ENCODE measurements around the gene ADGRB2.

The ADGRB2 gene

DNA sequence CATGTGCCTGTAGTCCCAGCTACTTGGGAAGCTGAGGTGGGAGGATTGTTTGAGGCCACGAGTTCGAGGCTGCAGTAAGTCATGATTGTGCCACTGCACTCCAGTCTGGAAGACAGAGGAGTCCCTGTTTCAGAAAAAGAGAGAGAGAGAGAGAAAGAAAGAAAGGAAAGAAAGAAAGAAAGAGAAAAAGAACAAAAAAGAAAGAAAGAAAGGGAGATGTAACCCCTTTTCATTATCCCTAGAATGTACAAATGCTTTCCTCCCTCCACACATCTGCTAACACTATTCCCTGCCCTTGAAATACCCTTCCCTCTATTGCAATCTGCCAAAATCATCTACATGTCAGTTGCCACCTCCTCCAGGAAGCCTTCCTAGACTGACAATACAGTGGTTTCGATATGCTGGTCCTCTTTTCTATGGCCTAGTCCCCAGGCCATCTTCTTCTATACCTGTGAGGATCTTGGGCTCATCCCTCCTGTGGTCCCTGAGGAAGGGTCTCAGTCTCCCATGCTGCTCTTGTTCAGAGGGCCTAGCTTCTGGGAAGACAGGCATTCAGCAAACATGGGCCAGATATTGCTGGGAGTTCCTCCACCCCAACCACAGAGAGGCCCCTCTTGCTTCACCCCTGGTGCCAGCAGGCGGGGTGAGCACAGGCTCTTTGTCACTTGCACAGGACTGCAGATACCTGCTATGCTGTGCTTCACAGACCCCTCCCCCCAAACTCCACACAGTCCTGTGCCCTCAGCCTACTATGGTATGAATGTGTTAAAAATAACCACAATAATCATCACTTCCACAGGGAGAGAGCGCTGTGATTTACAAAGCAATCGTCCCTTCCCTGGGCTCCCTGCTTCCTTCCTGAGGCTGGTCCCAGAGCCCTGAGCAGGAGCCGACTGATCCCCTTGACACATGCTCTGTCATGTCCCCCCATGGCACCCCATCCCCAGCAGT, 14.1 kb downstream of the ADGRB2 start:
- no peak for DNase-seq (ENCODE audit: low read depth)

DNA sequence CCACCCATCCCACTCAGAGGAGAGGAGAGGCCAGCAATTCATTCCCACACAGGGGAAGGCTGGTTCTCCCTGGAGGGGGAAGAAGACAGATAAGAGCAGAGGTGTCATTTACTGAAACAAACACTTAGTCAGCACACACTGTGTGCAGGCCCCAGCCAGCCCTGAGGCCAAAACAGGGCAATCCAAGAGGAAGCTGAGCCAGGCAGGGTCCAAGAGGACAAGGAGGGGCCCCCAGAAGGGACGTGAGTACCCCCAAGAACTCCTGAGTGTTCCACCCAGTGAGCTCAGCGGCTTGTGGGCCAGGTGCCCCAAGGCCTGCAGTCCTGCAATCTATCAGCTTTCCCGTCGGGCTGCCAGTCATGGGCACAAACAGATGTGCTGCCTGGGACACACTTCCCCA, 15.8 kb downstream of the ADGRB2 start:
- no peak for DNase-seq (ENCODE audit: low read depth)

DNA sequence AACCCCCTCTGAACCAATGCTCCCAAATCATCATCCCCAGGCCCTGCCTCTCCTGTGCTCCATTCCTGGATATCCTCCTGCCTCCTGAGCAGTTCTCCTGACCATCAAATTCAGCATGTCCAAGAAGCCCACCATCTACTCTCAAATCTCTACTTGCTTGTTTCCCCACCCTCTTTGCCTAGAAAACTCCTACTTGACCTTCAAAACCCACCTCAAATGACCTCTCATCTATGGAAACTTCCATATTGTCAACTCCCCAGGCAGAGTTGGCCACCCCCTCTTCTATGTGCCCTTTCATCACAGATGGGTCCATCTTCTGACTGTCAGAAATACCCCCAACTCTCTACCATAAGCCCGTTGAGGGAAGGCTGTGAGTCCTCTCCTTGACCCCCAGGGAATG, 16.8 kb downstream of the ADGRB2 start:
- DNase-seq (ENCODE audit: low read depth), result no peak

DNA sequence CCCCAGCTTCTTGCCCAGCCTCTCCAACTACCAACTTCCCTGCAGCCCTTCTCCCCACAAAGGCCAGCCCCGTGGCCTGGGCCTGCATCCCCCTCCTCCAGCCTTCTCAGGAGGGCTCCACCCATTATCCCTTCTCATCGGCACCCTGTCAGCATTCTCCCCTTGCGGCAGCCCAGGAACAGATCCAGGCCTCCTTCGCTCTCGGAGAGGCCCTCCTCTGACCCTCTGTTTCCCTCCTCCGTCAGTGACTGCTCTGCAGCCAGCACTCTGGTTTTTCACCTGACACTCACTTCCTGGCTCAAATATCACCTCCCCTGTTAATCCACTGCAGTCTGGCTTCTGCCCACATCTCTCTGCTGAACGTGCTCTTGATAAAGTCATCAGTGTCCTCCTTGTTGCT, 17.5 kb downstream of the ADGRB2 start:
- DNase-seq (ENCODE audit: low read depth), result no peak

DNA sequence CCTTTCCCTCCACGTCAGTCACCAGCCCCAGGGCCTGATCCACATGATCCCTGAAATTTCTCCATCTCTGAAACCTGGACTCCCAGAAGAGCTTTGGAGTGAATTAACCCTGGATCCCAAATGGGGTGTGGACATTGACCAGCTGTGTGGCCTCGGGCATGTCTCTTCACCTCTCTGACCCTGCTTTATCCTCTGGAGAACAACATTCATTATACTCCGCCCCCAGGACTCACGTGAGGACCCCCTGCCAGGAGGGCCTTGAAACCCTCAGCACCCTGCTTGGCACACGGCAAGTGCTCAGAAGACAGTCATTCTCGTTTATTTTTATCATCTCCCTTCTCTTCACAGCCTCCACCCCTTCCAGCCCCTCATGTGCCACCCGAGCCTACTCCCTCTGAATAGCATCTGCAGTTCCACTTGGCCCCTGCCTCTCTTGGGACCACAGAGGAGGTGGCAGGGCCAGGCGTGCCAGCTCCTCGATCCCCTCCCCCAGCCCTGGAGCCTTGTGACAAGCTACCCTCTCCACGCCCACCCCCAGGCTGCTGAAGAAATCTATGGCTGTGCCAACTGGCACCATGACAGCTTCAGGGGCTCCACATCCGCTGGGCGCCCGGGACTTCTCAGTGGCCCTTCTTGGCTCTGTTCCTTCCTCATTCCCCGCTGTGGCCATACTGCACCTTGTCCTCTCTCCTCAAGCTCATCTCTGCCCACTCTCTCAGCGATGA, 18.0 kb downstream of the ADGRB2 start:
- DNase-seq (ENCODE audit: low read depth), result no peak

DNA sequence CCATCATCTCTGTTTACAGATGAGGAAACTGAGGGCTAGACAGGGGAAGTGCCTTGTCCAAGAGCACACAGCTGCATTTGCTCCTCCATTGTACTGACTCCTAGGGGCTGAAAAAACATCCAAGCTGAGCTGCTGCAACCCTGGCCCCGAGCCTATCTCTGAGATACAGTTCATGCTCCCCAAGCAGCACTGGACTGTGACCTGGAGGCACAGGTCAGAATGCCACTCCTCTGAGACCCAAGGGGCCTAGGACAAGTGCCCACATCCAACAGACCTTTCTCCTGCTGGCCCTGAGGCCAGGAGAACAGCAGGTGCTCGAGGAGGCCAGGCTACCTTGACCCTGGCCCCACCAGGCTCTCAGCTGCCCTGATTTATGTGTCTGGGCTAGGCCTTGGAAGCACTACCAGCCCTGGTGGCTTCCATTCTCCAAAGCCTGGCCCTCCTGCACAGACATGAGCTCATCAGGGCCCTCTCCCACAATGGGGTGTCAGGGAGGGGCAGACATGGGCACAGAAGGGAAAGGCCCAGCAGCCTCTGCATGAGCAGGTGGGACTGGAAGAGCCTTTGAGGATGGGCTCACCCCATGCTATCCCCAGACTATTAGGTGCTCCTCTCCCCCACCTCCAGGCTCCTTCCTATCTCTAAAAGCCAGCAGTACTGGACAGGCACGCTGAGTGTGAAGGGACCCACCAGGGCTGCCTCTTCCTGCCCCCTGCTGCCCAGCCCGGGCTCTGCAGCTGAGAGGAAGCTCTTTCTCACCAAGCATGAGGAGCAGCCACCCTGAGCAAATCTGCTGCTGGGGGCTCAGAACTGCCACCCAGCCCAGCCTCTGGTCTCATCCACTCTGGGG, 18.8 kb downstream of the ADGRB2 start:
- no peak for DNase-seq (ENCODE audit: low read depth)

DNA sequence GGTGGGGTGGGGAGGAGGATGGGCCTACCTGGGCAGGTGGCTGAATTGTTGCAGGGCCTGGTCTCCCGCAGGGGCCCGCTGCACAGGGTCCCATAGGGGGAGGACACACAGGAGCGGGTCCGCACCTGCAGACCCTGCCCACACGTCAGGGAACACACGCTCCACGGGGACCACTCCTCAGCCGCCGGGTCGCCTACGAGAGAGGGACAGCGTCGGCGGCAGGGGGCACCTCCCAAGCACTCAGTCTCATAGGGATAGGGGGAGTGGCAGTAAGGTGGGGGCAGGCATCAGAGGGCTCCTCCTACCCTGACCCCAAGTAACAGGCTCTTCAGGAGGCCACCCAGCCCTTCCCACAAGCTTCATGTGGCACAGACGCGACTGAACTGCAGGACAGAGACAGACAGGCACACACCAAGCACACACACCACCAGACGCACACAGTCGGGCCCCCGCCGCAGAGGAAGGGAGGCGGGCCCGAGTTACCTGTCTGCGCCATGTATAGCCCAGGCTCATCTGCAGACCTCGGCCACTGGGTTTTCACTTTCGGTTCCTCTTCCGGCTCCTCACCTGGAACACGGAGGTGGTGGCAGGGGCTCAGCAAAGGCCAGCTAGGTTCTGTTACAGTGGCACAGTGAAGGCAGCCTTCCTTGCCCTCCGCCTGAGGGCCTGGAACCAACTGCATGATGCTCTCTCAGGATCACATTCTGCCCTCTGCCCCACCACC, 19.8 kb downstream of the ADGRB2 start:
- no peak for DNase-seq (ENCODE audit: low read depth)

DNA sequence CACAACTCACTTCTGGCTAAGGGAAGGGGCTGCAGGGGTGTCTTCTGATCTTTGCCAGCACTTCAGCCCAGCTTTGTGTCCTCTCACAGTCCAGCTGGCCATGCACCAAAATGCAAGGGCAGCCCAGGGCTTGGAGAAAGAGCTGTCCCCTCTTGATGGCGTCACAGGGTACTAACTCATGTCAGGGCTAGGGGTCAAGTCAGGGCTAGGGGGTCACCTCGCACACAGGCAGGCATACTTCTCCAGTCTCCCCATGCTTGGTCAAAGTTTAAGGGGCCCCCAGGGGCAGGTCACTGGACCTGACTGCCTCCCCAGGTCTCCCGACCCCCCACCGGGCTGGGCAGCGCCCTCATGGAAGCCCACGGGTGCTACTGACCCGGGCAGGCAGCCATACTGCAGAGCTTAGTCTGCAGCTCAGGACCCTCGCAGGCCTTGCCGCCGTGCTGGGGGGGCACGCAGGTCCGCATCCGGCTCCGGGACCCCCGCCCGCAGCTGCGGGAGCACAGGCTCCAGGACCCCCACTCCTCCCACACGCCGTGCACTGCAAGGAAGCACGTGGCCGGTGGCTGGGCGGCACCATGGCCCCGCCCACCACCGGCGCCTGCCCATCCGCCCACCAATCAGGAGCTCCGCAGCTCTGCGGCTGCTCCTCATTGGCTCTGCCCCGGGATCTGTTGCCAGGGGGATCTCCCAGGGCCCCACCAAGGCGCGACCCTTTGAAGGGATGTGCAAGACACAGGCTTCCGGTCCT, 21.5 kb downstream of the ADGRB2 start:
- no peak for DNase-seq (ENCODE audit: low read depth)

DNA sequence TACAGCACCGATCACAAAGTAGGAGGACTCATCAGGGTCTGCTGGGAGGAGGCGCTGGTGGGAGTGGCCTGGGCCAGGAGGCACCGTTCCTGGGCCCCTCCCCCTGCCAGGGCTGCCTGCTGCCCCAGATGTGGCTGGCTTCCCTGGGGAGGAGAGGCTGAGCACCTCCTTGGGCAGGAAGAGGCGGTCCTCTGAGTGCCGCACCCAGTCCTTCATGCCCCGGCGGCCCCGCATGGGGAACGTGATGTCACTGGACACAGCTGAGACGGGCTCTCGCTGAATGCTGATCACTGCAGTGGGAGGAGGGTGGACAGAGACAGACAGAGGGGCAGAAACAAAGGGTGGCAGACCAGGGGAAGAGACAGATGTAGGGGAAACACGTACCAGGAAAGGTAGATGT, 24.8 kb downstream of the ADGRB2 start:
- no peak for DNase-seq (ENCODE audit: low read depth)

DNA sequence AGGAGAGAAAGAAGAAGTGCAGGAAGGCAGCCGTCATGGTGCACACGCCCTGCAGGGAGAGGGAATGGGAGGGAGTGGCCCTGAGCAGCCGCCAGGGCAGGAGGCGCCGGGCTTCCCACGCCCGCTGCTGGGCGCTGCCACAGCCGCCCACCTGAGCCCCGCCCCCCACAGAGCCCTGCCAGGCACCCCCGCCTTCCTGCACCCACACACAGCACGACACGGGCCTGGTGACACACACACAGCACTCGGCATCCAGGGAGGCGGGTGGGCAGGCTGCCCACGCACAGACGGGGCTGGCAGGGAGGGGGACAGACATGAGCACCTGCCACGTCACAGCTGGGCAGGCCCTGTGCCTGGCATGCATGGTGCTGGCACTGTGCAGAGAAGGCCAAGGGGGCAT, 27.5 kb downstream of the ADGRB2 start:
- DNase-seq (ENCODE audit: low read depth), result no peak

DNA sequence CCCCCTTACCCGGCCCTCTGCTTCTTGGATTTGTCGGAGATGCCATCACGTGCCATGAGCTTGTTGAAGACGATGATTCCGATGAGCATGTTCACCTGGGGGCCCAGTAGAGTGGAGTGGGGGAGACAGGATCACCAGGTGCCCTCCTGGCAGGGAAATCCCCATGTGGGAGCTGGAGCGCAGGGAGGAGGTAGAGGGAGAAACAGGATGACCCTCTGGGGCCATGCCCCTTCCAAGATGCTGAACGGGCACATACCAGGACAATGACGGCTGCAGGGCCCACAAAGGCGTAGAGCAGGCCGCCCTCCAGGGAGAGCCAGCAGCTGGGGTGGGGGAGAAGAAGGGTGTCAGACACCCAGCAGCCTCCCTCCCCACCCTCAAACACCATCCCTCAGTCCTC, 28.6 kb downstream of the ADGRB2 start:
- no peak for DNase-seq (ENCODE audit: low read depth)

DNA sequence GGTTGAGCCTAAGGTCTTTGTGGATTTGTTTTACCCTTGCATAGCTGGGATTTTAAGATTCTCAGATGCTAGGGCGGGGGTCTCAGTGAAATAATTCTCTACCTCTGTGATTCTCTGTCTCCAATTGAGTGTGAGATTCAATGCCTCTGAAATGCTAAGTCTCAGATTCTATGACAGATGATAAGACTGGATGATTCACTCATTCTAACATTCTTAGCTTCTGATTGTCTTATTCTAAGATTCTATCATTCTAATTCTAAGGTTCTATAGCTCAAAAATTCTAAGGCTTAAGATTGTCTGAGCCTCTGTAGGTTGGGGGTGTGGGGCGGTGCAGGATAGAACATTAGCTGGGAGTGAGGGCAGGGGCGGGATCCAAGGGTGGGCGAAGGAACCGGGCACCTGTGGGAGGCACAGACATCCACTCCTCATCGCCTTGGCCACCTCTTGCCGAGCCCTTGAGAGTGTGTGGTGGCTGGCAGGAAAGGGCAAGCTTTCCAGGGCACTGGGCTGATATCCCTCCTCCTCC, 29.5 kb downstream of the ADGRB2 start:
- DNase-seq (ENCODE audit: low read depth), result no peak

DNA sequence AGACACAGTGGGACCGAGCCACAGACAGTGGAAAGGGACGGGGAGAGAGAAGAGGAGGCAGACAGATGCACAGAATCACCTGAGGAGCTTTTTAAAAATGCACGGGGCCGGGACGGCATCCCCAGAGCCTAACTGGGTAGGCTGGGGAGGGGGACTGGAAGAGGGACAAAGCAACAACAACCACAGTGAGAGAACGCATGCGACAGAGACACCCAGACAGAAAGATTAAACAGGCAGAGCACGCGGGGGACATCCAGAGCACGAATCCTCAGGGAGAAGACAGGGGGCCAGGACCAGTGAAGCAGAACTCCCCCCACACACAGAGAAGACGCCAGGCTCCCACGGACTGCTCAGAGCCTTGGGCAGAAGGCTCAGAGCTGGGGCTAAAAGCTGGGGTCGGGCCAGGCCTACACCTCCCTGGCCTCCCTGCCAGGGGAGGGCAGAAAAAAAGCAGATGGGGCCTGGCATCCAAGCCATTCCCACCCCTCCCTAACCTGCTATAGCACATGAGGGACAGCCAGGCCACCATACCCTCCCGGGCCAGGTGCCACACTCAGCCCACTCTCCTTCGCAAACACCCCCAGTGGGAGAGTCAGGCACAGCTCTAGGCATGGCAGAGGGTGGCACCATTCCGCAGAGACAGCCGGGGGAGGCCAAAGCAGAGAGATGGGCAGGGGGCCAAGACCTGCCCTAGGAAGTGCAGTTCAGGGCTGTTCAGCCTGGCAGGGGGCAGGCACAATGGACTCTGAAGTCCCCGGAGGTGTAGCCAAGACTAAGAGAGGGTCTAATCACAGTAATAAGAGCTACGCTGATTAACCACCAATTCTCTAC, 30.5 kb downstream of the ADGRB2 start:
- no peak for DNase-seq (ENCODE audit: low read depth)

DNA sequence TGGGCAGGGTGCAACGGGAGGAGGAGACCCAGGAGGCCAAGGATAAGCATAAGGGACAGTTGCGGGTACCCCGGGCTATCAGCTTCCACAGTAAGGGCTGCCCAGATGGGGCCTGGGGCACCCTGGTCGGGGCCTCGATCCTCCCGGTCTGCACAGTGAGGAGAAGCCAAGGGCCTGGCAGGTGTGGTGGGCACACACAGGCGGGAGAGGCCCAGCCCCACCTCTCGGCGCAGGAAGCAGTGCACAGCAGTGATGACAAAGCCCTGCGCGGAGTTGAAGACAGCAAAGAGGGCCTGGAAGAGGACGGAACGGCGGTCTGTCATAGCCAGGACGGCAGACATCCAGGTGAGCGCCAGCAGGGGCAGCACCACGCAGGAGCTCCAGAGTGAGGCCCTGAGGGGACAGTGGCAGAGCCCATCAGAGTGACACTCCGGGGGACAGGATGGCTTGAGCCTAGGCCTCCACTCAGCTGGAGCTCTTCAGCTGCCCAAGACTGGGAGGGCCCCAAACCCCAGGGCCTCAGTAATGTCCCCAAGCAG, 31.3 kb downstream of the ADGRB2 start:
- no peak for DNase-seq (ENCODE audit: low read depth)

DNA sequence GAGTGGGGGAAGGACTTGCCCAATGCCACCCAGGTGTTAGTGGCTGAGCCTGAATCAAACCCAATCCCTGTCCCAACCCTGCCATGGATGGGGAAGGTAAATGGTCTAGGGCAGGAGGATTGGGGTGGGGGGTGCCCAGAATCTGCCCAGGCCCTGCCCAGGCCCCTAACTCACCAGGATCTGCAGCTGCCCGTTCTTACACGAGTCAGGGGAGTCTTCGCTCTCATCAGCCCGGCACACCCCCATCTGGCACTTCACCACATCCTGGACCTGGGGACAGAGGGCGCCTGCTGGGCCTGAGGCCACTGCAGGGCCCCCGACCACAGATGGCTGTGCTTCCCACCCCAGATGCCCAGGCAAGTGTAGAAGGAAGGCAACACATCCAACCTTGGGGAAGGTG, 31.8 kb downstream of the ADGRB2 start:
- DNase-seq (ENCODE audit: low read depth), result no peak

DNA sequence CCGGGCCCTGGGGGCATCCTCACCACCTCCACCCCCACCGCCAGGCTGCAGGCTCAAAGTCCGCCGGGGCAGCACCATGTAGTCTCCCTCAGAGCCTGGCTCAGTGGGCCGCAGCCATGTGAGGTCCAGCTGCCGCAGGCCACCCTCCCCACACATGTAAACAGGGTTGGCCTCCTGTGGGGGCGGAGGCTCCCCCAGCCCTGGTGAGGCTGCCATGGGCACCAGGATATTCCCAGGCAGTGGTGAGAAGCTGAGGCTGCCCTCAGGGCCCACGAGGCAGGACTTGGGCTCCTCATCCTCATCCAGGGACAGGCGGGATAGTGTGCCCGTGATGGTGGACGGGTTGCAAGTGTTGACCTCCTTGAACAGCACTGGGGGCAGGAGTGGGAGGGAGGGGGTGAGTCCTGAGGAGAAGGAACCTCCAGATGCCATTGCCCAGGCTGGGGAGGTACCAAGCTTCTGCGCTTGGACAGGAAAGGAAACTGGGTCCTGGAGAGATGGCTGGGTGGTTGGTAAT, 33.0 kb downstream of the ADGRB2 start:
- DNase-seq (ENCODE audit: low read depth), result no peak

DNA sequence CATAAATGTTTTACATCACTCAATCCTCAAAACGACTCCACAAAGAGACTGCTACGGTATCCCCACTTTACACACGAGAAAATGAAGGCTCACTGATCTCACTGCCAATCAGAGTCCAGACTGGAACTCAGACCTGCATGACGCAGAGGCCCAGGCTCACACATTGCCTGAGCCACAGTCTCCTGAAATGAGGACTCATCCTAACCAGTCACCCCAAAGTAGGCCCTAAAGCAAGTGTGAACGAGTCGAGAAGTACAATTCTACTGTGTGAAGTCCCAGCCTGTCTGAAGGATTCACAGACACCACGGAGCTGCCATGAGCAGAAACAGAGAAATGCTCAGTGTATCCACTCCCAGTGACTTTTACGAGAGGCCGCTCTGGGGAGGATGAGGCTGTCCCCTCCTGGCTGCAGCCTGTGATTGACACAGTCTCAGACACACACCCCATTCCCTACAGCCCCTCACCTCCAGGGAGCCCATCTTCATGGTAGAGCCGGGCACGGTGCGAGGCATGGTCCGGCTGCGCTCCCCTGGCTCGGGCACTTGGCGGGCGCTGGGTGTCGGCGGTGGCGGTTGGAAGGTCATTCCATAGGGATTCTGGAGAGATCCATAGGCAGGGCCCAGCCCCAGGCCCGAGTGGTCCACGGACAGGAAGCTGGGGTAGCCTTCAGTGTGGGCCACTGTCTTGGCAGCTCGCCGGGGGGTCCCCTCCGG, 33.6 kb downstream of the ADGRB2 start:
- DNase-seq (ENCODE audit: low read depth), result no peak

DNA sequence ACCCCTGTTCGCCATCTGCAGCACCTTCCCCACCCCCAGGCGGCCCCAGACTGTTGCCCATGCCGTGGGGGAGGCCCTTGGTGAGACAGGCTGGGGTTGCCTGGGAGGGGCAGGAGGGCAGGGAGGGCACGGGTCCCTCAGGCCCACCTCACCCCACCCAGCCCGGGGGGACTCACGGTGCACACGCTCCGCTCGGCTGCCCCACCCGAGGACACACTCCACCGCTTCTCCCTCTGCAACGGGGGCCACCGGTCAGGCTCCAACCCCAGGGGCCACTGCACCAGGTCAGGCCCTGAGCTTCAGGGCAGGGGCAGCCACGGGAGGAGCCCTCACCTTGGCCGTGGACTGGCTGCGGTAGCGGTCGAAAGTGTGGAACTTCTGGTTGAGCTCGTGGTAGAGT, 36.3 kb downstream of the ADGRB2 start:
- no peak for DNase-seq (ENCODE audit: low read depth)

DNA sequence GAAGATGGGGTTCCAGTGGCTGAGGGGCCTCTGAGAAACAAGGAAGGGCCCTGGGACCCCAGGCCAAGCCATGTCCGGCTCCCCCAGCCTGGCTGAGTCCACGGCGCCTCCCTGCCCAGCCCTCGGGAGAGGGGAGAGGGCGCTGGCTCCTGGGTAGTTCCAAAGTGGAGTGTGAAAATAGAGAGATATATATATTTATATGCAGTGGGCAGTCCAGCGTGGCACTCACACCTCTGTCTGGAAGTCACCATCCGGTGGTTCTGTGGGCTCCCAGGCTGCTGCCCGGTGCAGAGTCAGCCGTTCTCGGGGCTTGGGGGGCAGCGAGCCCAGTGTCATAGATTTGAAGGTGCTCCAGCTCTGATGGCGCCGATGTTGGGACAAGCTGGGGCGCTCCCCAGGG, 36.9 kb downstream of the ADGRB2 start:
- no peak for DNase-seq (ENCODE audit: low read depth)
